Tibial nerve (tissue), 4 donors: ENCODE data around the gene MOB2. TPM values are rescaled to one million over a fixed set of nuclear protein-coding genes. Genes with fewer than 3 reads are reported as not detected.

ENCODE experiments used
- DNase-seq, 2 donors: peaks; one replicate each; pipeline ENCODE4 v3.0.0-alpha.2; 2019; ENCODE audit warnings: low spot score in 2 of 2
- H3K27ac ChIP-seq, 4 donors: fragments of 200-600 bp; sonication (generic) in 3 of 4; one replicate each; pipeline ENCODE4 v1.5.1; 2017 to 2019; ENCODE audit warnings: mild to moderate bottlenecking in 1 of 4
- H3K27me3 ChIP-seq, 2 donors: fragments of 200-600 bp; sonication (generic) in 1 of 2; one replicate each; pipeline versions ENCODE4 v1.5.1 to v1.6.0; 2017 to 2019
- H3K36me3 ChIP-seq, 3 donors: fragments of 200-600 bp; sonication (generic); one replicate each; pipeline ENCODE4 v1.5.1; 2018 to 2019
- H3K4me1 ChIP-seq, 4 donors: fragments of 200-600 bp; sonication (generic) in 3 of 4; one replicate each; pipeline ENCODE4 v1.5.1; 2017 to 2019
- H3K4me3 ChIP-seq, 4 donors: fragments of 200-600 bp; sonication (generic) in 3 of 4; one replicate each; pipeline ENCODE4 v1.5.1; 2017 to 2019; ENCODE audit warnings: mild to moderate bottlenecking in 1 of 4, moderate library complexity in 1 of 4
- H3K9me3 ChIP-seq, 4 donors: fragments of 200-600 bp; sonication (generic) in 3 of 4; one replicate each; pipeline ENCODE4 v1.5.1; 2017 to 2019
- EP300 ChIP-seq, 2 donors: sonication (generic); formaldehyde crosslinking; IDR thresholded peaks; one replicate each; pipeline ENCODE4 v1.6.1; 2017; ENCODE audit warnings: antibody characterized with exemption in 2 of 2, mild to moderate bottlenecking in 1 of 2
- POLR2A ChIP-seq, 2 donors: fragments of 450-650 bp; IDR thresholded peaks; one replicate each; pipeline ENCODE4 v1.6.1; 2017; ENCODE audit warnings: antibody characterized with exemption in 2 of 2, mild to moderate bottlenecking in 2 of 2, moderate library complexity in 2 of 2
- WGBS, 2 donors: methylation state at CpG; one replicate each; pipeline ENCODE4 v1.1.5; 2018; 5-methylcytosine and 5-hydroxymethylcytosine counted together
- total RNA-seq, 4 donors: library from RNA; depleted of rRNA; stranded (reverse); fragments of >200 nt; gene quantifications; one replicate each; pipeline ENCODE4 v1.1.0, GENCODE V29; 2016
- TF ChIP-seq, protein P1 (sequence below), 5 experiments: fragments of 200-600 bp in 3 of 5; fragments of 450-650 bp in 2 of 5; sonication (generic) in 3 of 5; IDR thresholded peaks; one replicate each; pipeline ENCODE4 v1.5.1; 2016 to 2019; ENCODE audit warnings: antibody characterized with exemption in 5 of 5, mild to moderate bottlenecking in 3 of 5, moderate library complexity in 2 of 5

Gene MOB2
- total RNA-seq, 4 donors from 2014 or later = 42.3 to 55.1 (median 46.9) TPM

DNA sequence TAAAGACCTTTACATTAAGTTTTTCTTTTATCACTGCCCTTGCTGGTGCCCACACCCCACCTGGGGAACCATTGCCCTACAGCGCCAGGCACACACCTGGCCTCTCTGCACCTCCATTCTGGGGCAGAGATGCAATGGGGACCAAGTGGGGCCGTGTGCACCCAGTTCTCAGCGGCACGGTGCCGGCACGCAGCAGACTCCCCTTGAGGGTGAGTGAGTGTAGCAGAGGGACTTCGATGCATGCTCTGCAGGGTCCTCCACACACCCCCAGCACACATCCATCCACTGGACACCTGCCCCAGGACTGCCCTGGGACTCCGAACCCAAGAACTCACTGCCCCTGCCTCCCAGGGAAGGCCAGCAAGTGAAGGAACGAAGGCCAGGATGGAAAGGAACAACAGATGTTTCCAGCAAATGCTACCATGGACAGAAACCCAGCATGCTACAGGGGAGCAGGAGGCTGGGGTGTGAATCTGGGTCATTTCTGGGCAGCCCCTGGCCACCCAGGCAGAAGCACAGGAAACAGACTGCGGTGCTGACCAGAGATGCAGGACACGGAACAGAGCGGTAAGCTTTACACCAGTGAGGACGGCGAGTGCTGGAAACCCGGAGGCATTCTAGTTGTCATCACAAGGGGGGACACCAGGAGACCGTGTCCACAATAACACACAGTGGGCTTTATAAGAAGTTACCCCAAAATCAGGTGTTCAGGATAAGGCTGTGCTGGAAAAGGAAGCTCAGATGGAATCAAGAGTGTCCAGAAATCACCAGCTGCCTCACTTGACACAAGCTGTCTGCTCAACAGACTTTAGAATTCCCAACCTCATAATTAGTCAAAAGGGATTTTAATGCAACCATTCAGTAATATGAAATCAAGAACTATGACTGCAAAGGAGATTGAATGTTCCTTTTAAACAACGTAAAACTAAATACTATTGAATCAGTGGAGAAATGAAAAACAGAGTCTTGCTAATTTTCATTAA lies 32.7 kb upstream of the MOB2 start:
- H3K4me1 ChIP-seq = peaks cover 0 to 87% (median 21%) of the 10 kb centered on the region in 4 donors

DNA sequence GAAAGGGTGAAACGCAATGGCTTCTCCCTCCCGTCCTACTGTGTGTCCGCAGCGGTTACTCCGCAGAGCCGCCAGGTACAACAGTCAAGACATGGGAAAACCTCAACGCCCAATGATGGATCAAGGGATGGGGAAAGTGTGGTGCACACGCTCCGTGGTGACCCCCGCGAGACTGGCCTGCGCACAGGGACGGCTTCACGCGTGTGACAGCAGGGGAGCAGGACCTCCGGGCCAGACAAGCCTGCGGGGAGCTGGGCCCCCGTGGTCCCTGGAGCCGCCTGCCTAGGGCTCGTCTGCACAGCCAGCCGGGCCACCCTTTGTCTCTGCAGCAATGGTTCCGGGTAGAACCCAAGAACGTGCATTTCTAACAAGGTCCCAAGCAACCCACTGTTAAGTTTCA lies 31.7 kb upstream of the MOB2 start:
- no peak for DNase-seq
- no peaks in the 10 kb centered on the region for H3K27me3 ChIP-seq
- peaks cover 0 to 93% (median 30%) of the 10 kb centered on the region in 4 donors for H3K4me1 ChIP-seq
- H3K4me3 ChIP-seq = no peak overlapping the region
- no peak overlapping the region for H3K27ac ChIP-seq
- 90 to 92% methylated on average over 23 of the region's 23 CpGs for WGBS, 2 donors
- TF ChIP-seq, protein P1, sequence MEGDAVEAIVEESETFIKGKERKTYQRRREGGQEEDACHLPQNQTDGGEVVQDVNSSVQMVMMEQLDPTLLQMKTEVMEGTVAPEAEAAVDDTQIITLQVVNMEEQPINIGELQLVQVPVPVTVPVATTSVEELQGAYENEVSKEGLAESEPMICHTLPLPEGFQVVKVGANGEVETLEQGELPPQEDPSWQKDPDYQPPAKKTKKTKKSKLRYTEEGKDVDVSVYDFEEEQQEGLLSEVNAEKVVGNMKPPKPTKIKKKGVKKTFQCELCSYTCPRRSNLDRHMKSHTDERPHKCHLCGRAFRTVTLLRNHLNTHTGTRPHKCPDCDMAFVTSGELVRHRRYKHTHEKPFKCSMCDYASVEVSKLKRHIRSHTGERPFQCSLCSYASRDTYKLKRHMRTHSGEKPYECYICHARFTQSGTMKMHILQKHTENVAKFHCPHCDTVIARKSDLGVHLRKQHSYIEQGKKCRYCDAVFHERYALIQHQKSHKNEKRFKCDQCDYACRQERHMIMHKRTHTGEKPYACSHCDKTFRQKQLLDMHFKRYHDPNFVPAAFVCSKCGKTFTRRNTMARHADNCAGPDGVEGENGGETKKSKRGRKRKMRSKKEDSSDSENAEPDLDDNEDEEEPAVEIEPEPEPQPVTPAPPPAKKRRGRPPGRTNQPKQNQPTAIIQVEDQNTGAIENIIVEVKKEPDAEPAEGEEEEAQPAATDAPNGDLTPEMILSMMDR (IDR thresholded peaks at IDR 0.05) = no peak
- no peak for TF ChIP-seq POLR2A (IDR thresholded peaks at IDR 0.05)
- TF ChIP-seq EP300 (IDR thresholded peaks at IDR 0.05) = no peak
- peaks cover 0 to 3% (median 0%) of the 10 kb centered on the region in 3 donors for H3K36me3 ChIP-seq
- H3K9me3 ChIP-seq = no peaks in the 10 kb centered on the region

More for the DNA sequence above, 32.7 kb upstream of the MOB2 start:
- Histone ChIP-seq H3K27me3 (no peaks in the 10 kb centered on the region), H3K9me3 (no peaks in the 10 kb centered on the region), H3K36me3 (peaks cover 0 to 3% (median 0%) of the 10 kb centered on the region in 3 donors), H3K27ac (no peak overlapping the region), H3K4me3 (no peak overlapping the region)
- WGBS, 2 donors = 83 to 92% methylated on average over 15 to 17 of the region's 17 CpGs
- no peak for DNase-seq
- TF ChIP-seq EP300 (IDR thresholded peaks at IDR 0.05) (no peak), POLR2A (IDR thresholded peaks at IDR 0.05) (no peak)
- TF ChIP-seq, protein P1 (IDR thresholded peaks at IDR 0.05) = no peak

DNA sequence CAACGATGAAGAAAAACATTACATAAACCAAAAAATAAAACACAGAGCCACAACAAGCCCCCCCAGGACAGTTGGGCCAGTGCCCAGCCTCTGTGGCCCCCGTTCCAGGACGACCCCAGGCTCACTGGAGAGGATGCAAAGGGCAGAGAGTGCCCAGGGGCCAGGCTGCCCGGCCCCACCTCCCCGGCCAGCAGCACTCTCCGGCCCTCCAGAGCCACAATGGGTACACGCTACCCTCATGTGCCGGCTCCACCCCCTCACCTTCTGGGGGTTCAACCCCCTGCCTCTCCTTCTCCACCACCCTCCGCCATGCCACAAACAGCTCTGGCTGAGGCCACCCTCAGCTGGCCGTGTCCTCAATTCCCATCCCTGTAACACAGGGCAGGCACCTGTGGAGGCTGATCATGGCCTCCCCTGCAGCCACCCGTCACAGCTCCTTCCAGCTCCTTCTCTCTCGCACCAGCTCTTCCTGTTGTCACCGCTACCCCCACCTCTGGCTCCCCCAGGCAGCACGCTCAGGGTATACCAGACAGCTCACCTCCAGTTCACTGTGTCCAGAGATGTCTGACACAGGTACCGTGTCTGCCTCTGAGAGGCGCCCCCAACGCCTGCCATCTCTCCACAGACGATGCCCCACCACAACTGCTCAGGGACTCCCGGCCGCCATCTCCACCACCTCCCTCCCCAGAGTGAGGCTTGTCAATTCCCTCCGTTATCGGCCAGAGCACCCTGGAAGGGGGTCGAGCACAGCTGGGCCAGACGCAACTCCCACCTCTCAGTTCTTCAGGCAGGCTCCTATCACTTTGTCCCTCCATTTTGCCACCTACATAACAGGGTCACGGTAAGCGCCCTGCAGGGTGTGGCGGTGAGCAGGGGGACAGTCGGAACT lies 30.8 kb upstream of the MOB2 start:
- Histone ChIP-seq H3K27ac (peak overlapping the region in 1 of 4 donors; percentile 20), H3K4me1 (peaks cover 0 to 90% (median 34%) of the 10 kb centered on the region in 4 donors), H3K36me3 (peaks cover 0 to 3% (median 0%) of the 10 kb centered on the region in 3 donors), H3K27me3 (no peaks in the 10 kb centered on the region), H3K9me3 (no peaks in the 10 kb centered on the region), H3K4me3 (no peak overlapping the region)
- TF ChIP-seq, protein P1 (IDR thresholded peaks at IDR 0.05) = no peak
- no peak for TF ChIP-seq POLR2A (IDR thresholded peaks at IDR 0.05)
- no peak for DNase-seq
- 82 to 84% methylated on average over 28 of the region's 28 CpGs for WGBS, 2 donors

DNA sequence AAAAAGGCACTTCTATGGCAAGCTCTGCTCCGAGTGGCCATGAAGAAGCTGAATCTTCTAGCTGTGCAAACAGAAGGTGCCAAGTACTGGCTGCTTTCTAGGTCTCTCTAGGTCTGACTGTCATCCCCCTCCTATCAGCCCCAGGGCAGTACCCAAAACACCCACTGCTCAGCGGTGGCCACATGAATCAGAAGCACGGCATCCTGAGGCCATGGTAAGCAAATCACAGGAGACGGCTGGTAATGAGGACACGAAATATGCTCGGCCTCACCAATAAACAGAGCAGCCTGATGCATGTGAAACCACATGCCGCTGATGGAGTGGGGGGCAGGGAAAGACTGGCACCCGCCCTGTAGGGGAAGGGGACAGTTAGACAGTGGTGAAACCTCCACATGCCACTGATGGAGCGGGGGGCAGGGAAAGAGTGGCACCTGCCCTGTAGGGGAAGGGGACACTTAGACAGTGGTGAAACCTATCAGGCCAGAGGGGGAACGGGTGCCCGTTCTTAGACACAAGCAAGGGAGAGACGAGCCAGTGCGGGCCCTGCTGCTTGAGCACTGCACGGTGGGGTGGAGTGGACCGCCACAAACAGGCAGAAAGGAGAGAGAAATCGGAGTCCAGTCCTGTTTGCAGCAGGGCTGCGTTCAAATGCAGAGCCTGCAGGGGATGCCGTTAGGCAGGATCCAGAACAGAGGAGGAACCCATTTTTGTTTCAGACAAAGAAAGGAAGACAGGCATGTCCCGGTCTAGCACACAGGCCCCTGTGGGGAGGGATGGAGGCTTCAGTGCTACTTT lies 29.9 kb upstream of the MOB2 start:
- 77 to 82% methylated on average over 19 of the region's 19 CpGs for WGBS, 2 donors
- H3K27me3 ChIP-seq = no peaks in the 10 kb centered on the region
- no peak for DNase-seq
- no peak overlapping the region for H3K4me3 ChIP-seq
- H3K9me3 ChIP-seq = no peaks in the 10 kb centered on the region
- TF ChIP-seq EP300 (IDR thresholded peaks at IDR 0.05) (no peak), POLR2A (IDR thresholded peaks at IDR 0.05) (no peak)
- TF ChIP-seq, protein P1 (IDR thresholded peaks at IDR 0.05) = no peak
- H3K4me1 ChIP-seq = peaks cover 0 to 88% (median 32%) of the 10 kb centered on the region in 4 donors
- H3K27ac ChIP-seq = peak overlapping the region in 1 of 4 donors; percentile 65
- H3K36me3 ChIP-seq = peaks cover 0 to 3% (median 0%) of the 10 kb centered on the region in 3 donors
